ENCODE measurements around the gene METAP2.
"Not testable (repeated sequence)": the region's sequence is repeated elsewhere in the genome, so short reads cannot be mapped to it uniquely, and the experiment has no call there.

The METAP2 gene

DNA sequence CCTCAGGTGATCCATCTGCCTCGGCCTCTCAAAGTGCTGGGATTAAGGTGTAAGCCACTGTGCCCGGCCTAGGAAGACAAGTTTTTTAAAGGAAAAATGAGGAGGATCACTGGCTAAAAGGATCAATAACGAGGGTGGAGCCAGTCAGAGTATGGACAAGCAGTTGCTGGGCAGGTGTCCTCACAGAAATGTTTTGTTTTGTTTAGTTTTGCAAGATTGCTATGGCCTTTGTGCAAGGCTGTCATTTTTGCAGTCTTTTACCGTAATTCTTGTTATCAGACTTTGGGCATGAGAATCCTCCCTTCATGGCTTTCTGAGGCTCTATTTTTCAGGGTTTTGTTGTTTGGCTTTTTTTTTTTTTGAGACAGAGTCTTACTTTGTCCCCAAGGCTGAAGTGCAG is 11.9 kb upstream of the METAP2 start:
- no peak for DNase-seq (ENCODE audit: low read depth, low spot score)
- no peak overlapping the region for H3K27ac ChIP-seq

GRCh38 chr12:95462551-95462950 is 11.4 kb upstream of the METAP2 start:
- DNase-seq (ENCODE audit: low read depth, low spot score), result no peak
- H3K27ac ChIP-seq, result no peak overlapping the region

DNA sequence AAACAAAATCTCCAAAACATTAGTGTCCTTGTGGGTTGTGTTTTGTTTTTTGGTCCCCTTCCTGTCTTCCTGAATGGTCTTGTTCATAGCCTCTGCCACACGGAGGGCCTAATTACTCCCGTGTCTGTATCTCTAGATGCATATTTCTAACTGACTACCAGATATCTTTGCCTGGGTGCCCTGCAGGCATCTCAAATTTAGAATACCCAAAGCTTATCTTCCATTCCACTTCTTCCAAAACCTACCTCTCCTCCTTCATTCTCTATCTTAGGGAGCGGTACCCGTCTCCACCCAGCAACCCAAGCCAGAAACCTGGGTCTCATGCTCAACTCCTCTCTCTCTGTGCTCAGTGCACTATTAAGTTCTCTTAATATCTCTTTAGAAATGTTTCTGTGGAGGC is 10.9 kb upstream of the METAP2 start:
- DNase-seq (ENCODE audit: low read depth, low spot score), result no peak
- no peak overlapping the region for H3K27ac ChIP-seq

- H3K27ac ChIP-seq; DNase-seq (ENCODE audit: low read depth, low spot score): not testable (repeated sequence)
These were observed 10.2 kb upstream of the METAP2 start for GRCh38 chr12:95463776-95464175.

DNA sequence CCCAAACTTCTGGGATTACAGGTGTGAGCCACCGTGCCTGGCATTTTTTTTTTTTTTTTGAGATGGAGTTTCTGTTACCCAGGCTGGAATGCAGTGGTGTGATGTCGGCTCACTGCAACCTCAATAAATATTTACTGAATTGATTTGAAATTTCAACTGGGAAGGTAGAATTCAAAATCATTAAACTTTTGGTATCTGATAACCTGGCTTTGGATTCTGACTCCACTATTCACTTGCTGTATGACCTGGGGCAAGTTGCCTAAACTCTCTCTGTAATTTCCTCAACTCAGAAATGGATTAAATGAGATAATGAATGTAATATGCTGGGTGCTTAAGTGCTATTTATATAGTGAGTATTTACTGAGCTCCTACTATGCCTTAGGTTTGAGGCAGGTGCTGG is 8.7 kb upstream of the METAP2 start:
- no peak overlapping the region for H3K27ac ChIP-seq

GRCh38 chr12:95470300-95470699 is 3.7 kb upstream of the METAP2 start:
- no peak overlapping the region for H3K27ac ChIP-seq
- peak; percentile 31 for DNase-seq (ENCODE audit: low read depth, low spot score)

More for the DNA sequence above, 8.7 kb upstream of the METAP2 start:
- DNase-seq (ENCODE audit: low read depth, low spot score), result no peak

- H3K27ac ChIP-seq, result peak overlapping the region; percentile 92
- DNase-seq (ENCODE audit: low read depth, low spot score), result no peak
These were observed 595 bp upstream of the METAP2 start for GRCh38 chr12:95473231-95473883.

DNA sequence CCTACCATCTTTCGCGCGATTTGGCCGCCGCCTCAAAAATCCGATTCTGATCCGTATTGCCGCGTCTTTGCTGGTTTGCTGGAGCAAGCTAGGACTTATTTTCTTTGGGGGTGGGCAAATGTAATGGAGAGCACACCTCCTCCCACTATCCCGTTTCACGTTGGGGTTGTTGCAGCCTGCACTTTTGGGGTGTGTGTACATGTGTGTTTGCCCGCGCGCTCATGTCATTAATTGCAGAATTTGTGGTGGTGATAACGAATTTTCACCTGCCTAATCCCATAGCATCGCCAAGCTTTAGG is 657 bp downstream of the METAP2 start:
- H3K27ac ChIP-seq, result peak overlapping the region; percentile 92
- no peak for DNase-seq (ENCODE audit: low read depth, low spot score)

DNA sequence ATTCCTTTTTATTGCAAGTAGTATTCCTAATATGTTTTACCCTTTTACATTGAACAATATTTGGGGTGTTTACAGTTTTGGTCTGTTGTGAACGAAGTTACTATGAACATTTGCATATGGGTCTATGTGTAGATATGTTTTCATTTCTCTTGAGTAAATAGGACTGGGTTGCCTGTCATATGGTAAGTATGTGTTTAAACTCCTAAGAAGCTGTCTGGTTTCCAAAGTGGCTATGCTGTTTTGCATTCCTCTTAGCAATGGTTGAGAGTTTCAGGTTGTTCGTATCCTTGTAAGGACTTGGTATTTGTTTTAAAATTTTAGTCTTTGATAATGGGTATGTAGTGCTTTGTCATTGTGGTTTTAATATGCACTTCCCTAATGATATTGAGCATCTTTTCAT is 6.3 kb downstream of the METAP2 start:
- no peak for DNase-seq (ENCODE audit: low read depth, low spot score)
- no peak overlapping the region for H3K27ac ChIP-seq

- no peak for DNase-seq (ENCODE audit: low read depth, low spot score)
- H3K27ac ChIP-seq, result no peak overlapping the region
These were observed 7.1 kb downstream of the METAP2 start for GRCh38 chr12:95481072-95481471.

GRCh38 chr12:95481888-95482287 is 7.9 kb downstream of the METAP2 start:
- no peak overlapping the region for H3K27ac ChIP-seq
- no peak for DNase-seq (ENCODE audit: low read depth, low spot score)

DNA sequence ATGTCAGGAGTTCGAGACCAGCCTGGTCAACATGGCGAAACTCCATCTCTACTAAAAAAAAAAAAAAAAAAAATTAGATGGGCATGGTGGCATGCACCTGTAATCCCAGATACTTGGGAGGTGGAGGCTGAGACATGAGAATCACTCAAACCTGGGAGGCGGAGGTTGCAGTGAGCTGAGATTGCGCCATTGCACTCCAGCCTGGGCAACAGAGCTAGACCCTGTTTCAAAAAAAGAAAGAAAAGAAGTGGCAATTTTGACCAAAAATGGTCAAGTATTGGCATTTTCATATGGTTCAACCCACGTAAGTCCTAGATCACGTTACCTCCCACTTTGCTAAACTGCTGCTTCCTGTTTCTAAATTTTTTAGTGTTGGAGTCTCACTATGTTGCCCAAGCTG is 8.6 kb downstream of the METAP2 start:
- not testable (repeated sequence) for DNase-seq (ENCODE audit: low read depth, low spot score); H3K27ac ChIP-seq

DNA sequence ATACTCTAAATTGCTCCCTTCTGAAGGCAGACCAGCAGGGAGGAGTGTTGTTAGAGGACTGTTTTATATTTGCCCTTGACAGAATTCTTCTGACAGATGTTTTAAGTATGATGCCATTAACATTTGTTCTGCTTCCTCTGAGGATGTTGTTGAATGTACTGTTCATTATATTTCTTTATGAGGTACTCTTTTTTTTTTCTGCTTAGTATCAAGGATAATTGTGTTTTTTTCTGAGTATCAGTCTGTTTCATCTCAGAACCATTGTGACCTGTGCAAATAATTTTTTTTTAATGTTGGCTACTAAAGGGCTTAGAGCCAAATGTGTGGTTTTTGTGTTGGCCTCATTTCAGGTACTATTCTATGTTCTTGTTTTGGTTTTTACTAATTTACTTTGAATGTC is 10.6 kb downstream of the METAP2 start:
- DNase-seq (ENCODE audit: low read depth, low spot score), result no peak
- no peak overlapping the region for H3K27ac ChIP-seq

DNA sequence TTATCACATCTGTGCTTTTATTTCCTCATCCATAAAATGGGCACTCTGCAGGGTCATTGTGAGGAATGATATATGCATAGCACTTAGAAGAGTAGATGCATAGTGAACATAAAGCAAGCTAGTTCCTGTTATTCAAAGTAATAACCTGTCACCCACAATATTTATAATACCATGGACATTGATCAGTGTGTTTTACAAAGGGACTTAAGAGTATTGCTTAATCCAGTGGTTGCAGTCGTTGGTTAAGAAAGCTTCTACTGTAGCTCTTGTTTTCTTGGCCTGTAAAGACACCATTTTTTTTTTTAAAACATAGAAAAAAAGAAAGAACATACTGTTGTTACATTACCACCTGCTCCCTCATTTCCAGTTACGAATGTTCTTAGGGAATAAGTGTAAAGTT is 13.1 kb downstream of the METAP2 start:
- no peak for DNase-seq (ENCODE audit: low read depth, low spot score)

DNA sequence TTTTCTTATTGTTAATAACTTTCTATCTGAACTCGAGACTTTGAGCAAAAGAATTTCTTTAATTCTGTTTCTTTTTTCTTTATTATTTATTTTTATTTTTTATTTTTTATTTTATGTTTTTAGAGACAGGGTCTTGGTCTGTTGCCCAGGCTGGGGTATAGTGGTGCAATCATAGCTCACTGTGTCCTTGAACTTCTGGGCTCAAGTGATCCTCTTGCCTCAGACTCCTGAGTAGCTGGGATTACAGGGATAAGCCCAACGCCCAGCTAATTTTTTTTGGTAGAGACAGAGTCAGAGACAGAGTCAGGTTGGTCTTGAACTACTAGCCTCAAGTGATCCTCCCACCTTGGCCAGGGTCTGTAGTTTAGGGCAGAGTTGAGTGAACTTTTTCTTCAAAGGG is 18.5 kb downstream of the METAP2 start:
- DNase-seq (ENCODE audit: low read depth, low spot score), result no peak
- no peak overlapping the region for H3K27ac ChIP-seq

More for the DNA sequence above, 13.1 kb downstream of the METAP2 start:
- no peak overlapping the region for H3K27ac ChIP-seq

GRCh38 chr12:95494888-95495287 is 20.9 kb downstream of the METAP2 start:
- no peak for DNase-seq (ENCODE audit: low read depth, low spot score)

GRCh38 chr12:95495433-95495832 is 21.5 kb downstream of the METAP2 start:
- DNase-seq (ENCODE audit: low read depth, low spot score), result no peak

More at GRCh38 chr12:95494888-95495287, 20.9 kb downstream of the METAP2 start:
- no peak overlapping the region for H3K27ac ChIP-seq

GRCh38 chr12:95497031-95497430 is 23.1 kb downstream of the METAP2 start:
- DNase-seq (ENCODE audit: low read depth, low spot score), result no peak
- no peak overlapping the region for H3K27ac ChIP-seq

More at GRCh38 chr12:95495433-95495832, 21.5 kb downstream of the METAP2 start:
- H3K27ac ChIP-seq, result no peak overlapping the region

- H3K27ac ChIP-seq, result no peak overlapping the region
- no peak for DNase-seq (ENCODE audit: low read depth, low spot score)
These were observed 25.0 kb downstream of the METAP2 start for GRCh38 chr12:95498968-95499367.

GRCh38 chr12:95499772-95500171 is 25.8 kb downstream of the METAP2 start:
- no peak overlapping the region for H3K27ac ChIP-seq
- DNase-seq (ENCODE audit: low read depth, low spot score), result no peak

DNA sequence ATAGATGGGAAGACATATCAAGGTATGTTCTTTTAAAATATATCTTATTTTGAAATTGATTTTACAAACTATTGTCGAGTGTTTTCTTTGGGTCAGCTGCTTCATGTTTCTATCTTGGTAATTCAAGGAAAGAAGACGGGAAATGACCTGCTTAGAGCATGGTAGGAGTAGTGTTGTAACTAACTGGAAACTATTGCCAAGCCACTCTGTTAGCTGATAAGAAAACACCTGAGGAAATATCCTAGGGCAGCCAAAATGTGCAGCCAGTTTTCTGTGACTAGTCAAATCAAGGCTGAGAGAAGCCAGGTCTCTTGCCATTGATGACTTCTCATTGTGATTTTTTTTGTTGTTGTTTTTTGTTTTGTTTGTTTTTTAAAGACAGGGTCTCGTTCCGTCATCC is 30.2 kb downstream of the METAP2 start:
- no peak for DNase-seq (ENCODE audit: low read depth, low spot score)
- no peak overlapping the region for H3K27ac ChIP-seq

- no peak overlapping the region for H3K27ac ChIP-seq
- DNase-seq (ENCODE audit: low read depth, low spot score), result no peak
These were observed 31.1 kb downstream of the METAP2 start for GRCh38 chr12:95505039-95505438.
